SK-N-SH treated with all-trans-retinoic acid at 6 μM for 48 hours (cell line): ENCODE measurements around the gene BATF3.
"Not testable (repeated sequence)": the region's sequence is repeated elsewhere in the genome, so short reads cannot be mapped to it uniquely, and the experiment has no call there.

Experiments used
- ATAC-seq: fragments of 200-7000 bp; cut with Tn5 transposase; 3 replicates; pipeline ENCODE4 v1.9.1; 2020; ENCODE audit warnings: mild to moderate bottlenecking, moderate library complexity
- ARNTL ChIP-seq: fragments of 450-650 bp; formaldehyde crosslinking; IDR thresholded peaks from 2 replicates; pipeline ENCODE4 v1.5.0; 2020; ENCODE audit warnings: low read depth, mild to moderate bottlenecking, moderate library complexity, borderline replicate concordance
- BACH2 ChIP-seq: fragments of 250-450 bp; sonication (Bioruptor Pico); IDR thresholded peaks from 2 replicates; pipeline ENCODE4 v1.9.0; 2021; ENCODE audit warnings: mild to moderate bottlenecking, borderline replicate concordance
- CREB5 ChIP-seq: fragments of 250-450 bp; sonication (Bioruptor Pico); IDR thresholded peaks from 2 replicates; pipeline ENCODE4 v1.5.1; 2020; ENCODE audit warnings: low read depth, mild to moderate bottlenecking, moderate library complexity
- CSRNP3 ChIP-seq: fragments of 250-450 bp; sonication (Bioruptor Pico); IDR thresholded peaks from 2 replicates; pipeline ENCODE4 v1.5.1; 2021; ENCODE audit warnings: mild to moderate bottlenecking, moderate library complexity
- GLIS3 ChIP-seq: fragments of 250-450 bp; sonication (Bioruptor Pico); IDR thresholded peaks from 2 replicates; pipeline ENCODE4 v1.5.0; 2020; ENCODE audit warnings: mild to moderate bottlenecking, moderate library complexity
- ISL1 ChIP-seq: fragments of 250-450 bp; sonication (Bioruptor Pico); IDR thresholded peaks from 2 replicates; pipeline ENCODE4 v2.1.2; 2022; ENCODE audit warnings: mild to moderate bottlenecking, moderate library complexity
- OSR1 ChIP-seq: fragments of 250-450 bp; sonication (Bioruptor Pico); IDR thresholded peaks from 2 replicates; pipeline ENCODE4 v1.8.0; 2022; ENCODE audit warnings: moderate library complexity, mild to moderate bottlenecking, inconsistent platforms
- POU6F1 ChIP-seq: fragments of 250-450 bp; sonication (Bioruptor Pico); IDR thresholded peaks from 2 replicates; pipeline ENCODE4 v1.8.0; 2021; ENCODE audit warnings: low read depth, mild to moderate bottlenecking, moderate library complexity, borderline replicate concordance
- PPARA ChIP-seq: fragments of 250-450 bp; sonication (Bioruptor Pico); IDR thresholded peaks from 2 replicates; pipeline ENCODE4 v1.5.0; 2020; ENCODE audit warnings: mild to moderate bottlenecking, borderline replicate concordance
- TOX ChIP-seq: fragments of 250-450 bp; sonication (Bioruptor Pico); IDR thresholded peaks from 2 replicates; pipeline ENCODE4 v1.8.0; 2021; ENCODE audit warnings: mild to moderate bottlenecking, moderate library complexity, borderline replicate concordance
- TSHZ2 ChIP-seq: fragments of 250-450 bp; sonication (Bioruptor Pico); IDR thresholded peaks from 2 replicates; pipeline ENCODE4 v1.5.0; 2020; ENCODE audit warnings: mild to moderate bottlenecking, moderate library complexity
- ZC3H10 ChIP-seq: fragments of 250-450 bp; sonication (Bioruptor Pico); IDR thresholded peaks from 2 replicates; pipeline ENCODE4 v1.5.1; 2021; ENCODE audit warnings: mild to moderate bottlenecking, moderate library complexity
- ZFP3 ChIP-seq: fragments of 250-450 bp; sonication (Bioruptor Pico); IDR thresholded peaks from 2 replicates; pipeline ENCODE4 v1.5.0; 2020; ENCODE audit warnings: mild to moderate bottlenecking, moderate library complexity
- ZFP30 ChIP-seq: fragments of 450-650 bp; formaldehyde crosslinking; IDR thresholded peaks from 2 replicates; pipeline ENCODE4 v1.5.0; 2022; ENCODE audit warnings: mild to moderate bottlenecking, moderate library complexity

The BATF3 gene

GRCh38 chr1:212640223-212640878, 59.3 kb downstream of the BATF3 start:
- TF ChIP-seq ZFP3 (no peak), POU6F1 (CRISPR knock-in tag) (no peak), CSRNP3 (CRISPR knock-in tag) (no peak), ARNTL (CRISPR knock-in tag) (no peak), ZFP30 (CRISPR knock-in tag) (no peak), GLIS3 (CRISPR knock-in tag) (no peak), TSHZ2 (no peak), BACH2 (CRISPR knock-in tag) (no peak), OSR1 (CRISPR knock-in tag) (no peak)
- TF ChIP-seq, all 23 proteins: peak for 0

GRCh38 chr1:212639524-212639923, 60.1 kb downstream of the BATF3 start:
- ATAC-seq = not testable (repeated sequence)

More at GRCh38 chr1:212640223-212640878, 59.3 kb downstream of the BATF3 start:
- no peak for ATAC-seq

- peak; percentile 36; the same call in 2 of the 3 replicates for ATAC-seq
- TF ChIP-seq PPARA (no peak), GLIS3 (CRISPR knock-in tag) (no peak)
Measured at GRCh38 chr1:212638492-212639151, 61.0 kb downstream of the BATF3 start.

GRCh38 chr1:212637902-212638301, 61.7 kb downstream of the BATF3 start:
- no peak for ATAC-seq

More at GRCh38 chr1:212637902-212638301, 61.7 kb downstream of the BATF3 start:
- TF ChIP-seq TOX (CRISPR knock-in tag) (no peak), POU6F1 (CRISPR knock-in tag) (no peak), CREB5 (CRISPR knock-in tag) (no peak), ZFP3 (no peak), ZC3H10 (CRISPR knock-in tag) (no peak), ISL1 (no peak), OSR1 (CRISPR knock-in tag) (no peak)
